Prostate gland (tissue), 2 donors: Measurements from ENCODE around the gene CYB561D2.

Experiments used
- CTCF ChIP-seq, 4 experiments: fragments of 200-600 bp in 2 of 4; fragments of 450-650 bp in 2 of 4; sonication (generic) in 2 of 4; IDR thresholded peaks; 1 replicate in 3 of 4; 2 replicates in 1 of 4; pipeline ENCODE4 v1.5.1; 2016 to 2019; ENCODE audit warnings: antibody characterized with exemption in 4 of 4, mild to moderate bottlenecking in 2 of 4, moderate library complexity in 2 of 4
- POLR2A ChIP-seq: fragments of 450-650 bp; IDR thresholded peaks from one replicate; pipeline ENCODE4 v1.6.1; 2016; ENCODE audit warnings: antibody characterized with exemption, mild to moderate bottlenecking
- POLR2AphosphoS5 ChIP-seq: sonication (generic); formaldehyde crosslinking; IDR thresholded peaks from one replicate; pipeline ENCODE4 v1.6.1; 2017; ENCODE audit warnings: antibody characterized with exemption

GRCh38 chr3:50401978-50402595, 51.4 kb downstream of the CYB561D2 start:
- TF ChIP-seq POLR2A (no peak), CTCF (IDR thresholded peaks at IDR 0.05) (no peak), POLR2AphosphoS5 (no peak)
